ENCODE data around the gene SHISA9. TPM values are rescaled to one million over a fixed set of nuclear protein-coding genes. Genes with fewer than 3 reads are reported as not detected.

SHISA9 gene
- total RNA-seq, 1 experiment from 2014 or later = not detected

DNA sequence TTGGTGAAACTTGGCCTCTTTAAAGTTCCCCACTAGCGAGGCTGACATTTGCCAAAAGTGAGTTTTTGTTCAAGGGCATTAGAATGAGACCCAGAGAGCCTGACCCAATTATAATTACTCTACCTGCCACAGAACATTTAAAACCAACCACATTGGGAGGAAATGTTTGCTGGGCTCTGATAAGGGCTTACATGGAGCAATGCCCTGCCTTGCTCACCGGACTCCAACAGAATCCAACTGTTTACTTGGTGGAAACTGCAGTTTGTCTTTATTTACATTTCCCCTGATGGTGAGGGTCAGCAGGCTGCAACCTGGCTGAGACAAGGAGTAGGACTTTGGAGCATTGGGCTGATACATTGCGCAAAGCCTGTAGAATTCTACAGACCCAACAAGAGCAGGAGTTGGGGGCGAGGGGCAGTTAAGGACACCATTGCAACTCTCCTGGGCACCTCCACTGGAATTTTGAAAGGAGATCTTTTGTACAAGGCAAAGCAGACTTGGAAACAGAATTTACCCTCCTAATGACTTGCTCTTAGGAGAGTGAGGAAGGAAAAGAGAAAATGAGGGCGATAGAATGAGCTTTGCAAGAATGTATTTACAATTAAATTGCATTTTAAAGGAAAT lies 368.6 kb downstream of the SHISA9 start:
- no peak for ATAC-seq
- no peaks in the 10 kb centered on the region for H3K9me3 ChIP-seq (ENCODE audit: low read length)
- no TSS peak for BruUV-seq (replicated peaks)

DNA sequence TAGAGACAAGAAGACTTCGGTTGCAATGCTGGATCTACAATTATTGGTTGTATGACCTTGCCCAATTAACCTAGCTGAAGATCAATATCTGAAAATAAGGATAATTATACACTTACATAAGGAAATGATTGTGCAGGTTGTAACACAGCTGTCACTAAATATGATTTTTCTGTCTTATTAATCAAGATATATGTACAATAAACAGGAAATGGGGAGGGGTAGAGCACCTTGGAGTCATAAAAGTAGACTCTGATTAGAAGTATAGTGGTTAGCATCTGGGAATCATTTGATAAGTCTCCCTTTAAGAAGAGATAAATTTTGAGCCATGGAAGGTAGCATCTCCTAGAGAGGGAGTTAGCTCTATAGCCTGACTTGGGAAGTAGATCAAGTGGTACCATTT lies 369.2 kb downstream of the SHISA9 start:
- Histone ChIP-seq H3K27me3 (ENCODE audit: low read length) (no peaks in the 10 kb centered on the region), H3K79me2 (ENCODE audit: low read length) (no peaks in the 10 kb centered on the region), H3K36me3 (ENCODE audit: low read depth, low read length) (no peaks in the 10 kb centered on the region), H3K9me3 (ENCODE audit: low read length) (no peaks in the 10 kb centered on the region), H3K9me2 (replicated peaks; ENCODE audit: low read length) (no peaks in the 10 kb centered on the region), H3K9ac (ENCODE audit: low read length) (no peak overlapping the region), H3K27ac (ENCODE audit: low read length) (no peak overlapping the region), H3K4me3 (ENCODE audit: low read length) (no peak overlapping the region), H2AFZ (ENCODE audit: low read length) (no peak overlapping the region), H3K4me2 (ENCODE audit: low read length) (no peak overlapping the region), H4K20me1 (ENCODE audit: low read length) (no peaks in the 10 kb centered on the region), H3F3A (ENCODE audit: low read length, unreplicated experiment) (no peaks in the 10 kb centered on the region), H3K4me1 (ENCODE audit: insufficient read depth, low read length) (no peaks in the 10 kb centered on the region)
- no TSS peak for BruUV-seq (replicated peaks)
- intact Hi-C loops (cut with micrococcal nuclease) = no loop called here
- ChIA-PET POLR2A (ENCODE audit: unreplicated experiment) (no interaction called here), CTCF (no interaction called here)
- no peak for ATAC-seq
- no peak for DNase-seq
- TF ChIP-seq, protein P1, sequence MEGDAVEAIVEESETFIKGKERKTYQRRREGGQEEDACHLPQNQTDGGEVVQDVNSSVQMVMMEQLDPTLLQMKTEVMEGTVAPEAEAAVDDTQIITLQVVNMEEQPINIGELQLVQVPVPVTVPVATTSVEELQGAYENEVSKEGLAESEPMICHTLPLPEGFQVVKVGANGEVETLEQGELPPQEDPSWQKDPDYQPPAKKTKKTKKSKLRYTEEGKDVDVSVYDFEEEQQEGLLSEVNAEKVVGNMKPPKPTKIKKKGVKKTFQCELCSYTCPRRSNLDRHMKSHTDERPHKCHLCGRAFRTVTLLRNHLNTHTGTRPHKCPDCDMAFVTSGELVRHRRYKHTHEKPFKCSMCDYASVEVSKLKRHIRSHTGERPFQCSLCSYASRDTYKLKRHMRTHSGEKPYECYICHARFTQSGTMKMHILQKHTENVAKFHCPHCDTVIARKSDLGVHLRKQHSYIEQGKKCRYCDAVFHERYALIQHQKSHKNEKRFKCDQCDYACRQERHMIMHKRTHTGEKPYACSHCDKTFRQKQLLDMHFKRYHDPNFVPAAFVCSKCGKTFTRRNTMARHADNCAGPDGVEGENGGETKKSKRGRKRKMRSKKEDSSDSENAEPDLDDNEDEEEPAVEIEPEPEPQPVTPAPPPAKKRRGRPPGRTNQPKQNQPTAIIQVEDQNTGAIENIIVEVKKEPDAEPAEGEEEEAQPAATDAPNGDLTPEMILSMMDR (conservative IDR thresholded peaks at IDR 0.05; ENCODE audit: low read depth, low read length) = no peak
- TF ChIP-seq EZH2 (IDR thresholded peaks at IDR 0.05; ENCODE audit: low read length, unreplicated experiment) (no peak), EZH2phosphoT487 (IDR thresholded peaks at IDR 0.05; ENCODE audit: borderline replicate concordance, low read length) (no peak)

More for the DNA sequence above, 368.6 kb downstream of the SHISA9 start:
- Histone ChIP-seq H3K27me3 (ENCODE audit: low read length) (no peaks in the 10 kb centered on the region), H2AFZ (ENCODE audit: low read length) (no peak overlapping the region), H3F3A (ENCODE audit: low read length, unreplicated experiment) (no peaks in the 10 kb centered on the region), H3K4me3 (ENCODE audit: low read length) (no peak overlapping the region), H3K9ac (ENCODE audit: low read length) (no peak overlapping the region), H4K20me1 (ENCODE audit: low read length) (no peaks in the 10 kb centered on the region), H3K9me2 (replicated peaks; ENCODE audit: low read length) (no peaks in the 10 kb centered on the region), H3K36me3 (ENCODE audit: low read depth, low read length) (no peaks in the 10 kb centered on the region), H3K27ac (ENCODE audit: low read length) (no peak overlapping the region), H3K4me2 (ENCODE audit: low read length) (no peak overlapping the region), H3K4me1 (ENCODE audit: insufficient read depth, low read length) (no peaks in the 10 kb centered on the region), H3K79me2 (ENCODE audit: low read length) (no peaks in the 10 kb centered on the region)
- TF ChIP-seq, protein P1 (conservative IDR thresholded peaks at IDR 0.05; ENCODE audit: low read depth, low read length) = no peak
- TF ChIP-seq EZH2 (IDR thresholded peaks at IDR 0.05; ENCODE audit: low read length, unreplicated experiment) (no peak), EZH2phosphoT487 (IDR thresholded peaks at IDR 0.05; ENCODE audit: borderline replicate concordance, low read length) (no peak)
- no peak for DNase-seq
- ChIA-PET POLR2A (ENCODE audit: unreplicated experiment) (no interaction called here), CTCF (no interaction called here)
- intact Hi-C loops (cut with micrococcal nuclease) = no loop called here

DNA sequence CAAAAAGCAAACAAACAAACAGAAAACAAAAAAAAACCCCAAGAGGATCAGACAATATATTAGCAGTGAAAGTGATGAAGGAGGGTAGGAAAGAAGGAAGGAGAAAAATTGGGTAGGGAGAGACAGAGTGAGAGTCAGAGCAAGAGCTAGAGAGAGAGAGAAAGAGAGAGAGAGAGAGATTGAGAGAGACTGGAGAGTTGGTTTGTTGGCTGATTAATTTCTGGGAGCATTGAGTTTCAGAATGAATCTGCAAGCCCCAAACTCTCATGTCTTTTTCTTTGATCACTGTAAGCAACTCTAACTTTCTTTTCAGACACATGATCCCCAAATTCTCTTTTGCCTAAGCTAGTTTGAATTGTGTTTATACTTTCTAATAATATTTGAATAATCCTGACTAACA lies 388.1 kb downstream of the SHISA9 start:
- Histone ChIP-seq H4K20me1 (ENCODE audit: low read length) (no peaks in the 10 kb centered on the region), H3K27me3 (ENCODE audit: low read length) (no peaks in the 10 kb centered on the region), H3K4me2 (ENCODE audit: low read length) (no peak overlapping the region), H3K4me1 (ENCODE audit: insufficient read depth, low read length) (no peaks in the 10 kb centered on the region), H3K9me2 (replicated peaks; ENCODE audit: low read length) (no peaks in the 10 kb centered on the region), H3K9ac (ENCODE audit: low read length) (no peak overlapping the region), H2AFZ (ENCODE audit: low read length) (no peak overlapping the region), H3K9me3 (ENCODE audit: low read length) (no peaks in the 10 kb centered on the region), H3F3A (ENCODE audit: low read length, unreplicated experiment) (no peaks in the 10 kb centered on the region), H3K27ac (ENCODE audit: low read length) (no peak overlapping the region), H3K79me2 (ENCODE audit: low read length) (no peaks in the 10 kb centered on the region), H3K36me3 (ENCODE audit: low read depth, low read length) (no peaks in the 10 kb centered on the region), H3K4me3 (ENCODE audit: low read length) (no peak overlapping the region)
- TF ChIP-seq EZH2 (IDR thresholded peaks at IDR 0.05; ENCODE audit: low read length, unreplicated experiment) (no peak), EZH2phosphoT487 (IDR thresholded peaks at IDR 0.05; ENCODE audit: borderline replicate concordance, low read length) (no peak)
- TF ChIP-seq, protein P1 (conservative IDR thresholded peaks at IDR 0.05; ENCODE audit: low read depth, low read length) = no peak
- no TSS peak for BruUV-seq (replicated peaks)
- ATAC-seq (no peak), DNase-seq (no peak)
- ChIA-PET POLR2A (ENCODE audit: unreplicated experiment) (no interaction called here), CTCF (no interaction called here)
- intact Hi-C loops (cut with micrococcal nuclease) = no loop called here
